ENCODE measurements around the gene CCNA2. TPM values are rescaled to one million over a fixed set of nuclear protein-coding genes. Genes with fewer than 3 reads are reported as not detected.

CCNA2 gene
- total RNA-seq (2022; extraction: Qiagen RNA extraction; ENCODE audit: low read depth): 35.5 to 49.8 TPM (median 43.8 TPM) in 5 replicates

DNA sequence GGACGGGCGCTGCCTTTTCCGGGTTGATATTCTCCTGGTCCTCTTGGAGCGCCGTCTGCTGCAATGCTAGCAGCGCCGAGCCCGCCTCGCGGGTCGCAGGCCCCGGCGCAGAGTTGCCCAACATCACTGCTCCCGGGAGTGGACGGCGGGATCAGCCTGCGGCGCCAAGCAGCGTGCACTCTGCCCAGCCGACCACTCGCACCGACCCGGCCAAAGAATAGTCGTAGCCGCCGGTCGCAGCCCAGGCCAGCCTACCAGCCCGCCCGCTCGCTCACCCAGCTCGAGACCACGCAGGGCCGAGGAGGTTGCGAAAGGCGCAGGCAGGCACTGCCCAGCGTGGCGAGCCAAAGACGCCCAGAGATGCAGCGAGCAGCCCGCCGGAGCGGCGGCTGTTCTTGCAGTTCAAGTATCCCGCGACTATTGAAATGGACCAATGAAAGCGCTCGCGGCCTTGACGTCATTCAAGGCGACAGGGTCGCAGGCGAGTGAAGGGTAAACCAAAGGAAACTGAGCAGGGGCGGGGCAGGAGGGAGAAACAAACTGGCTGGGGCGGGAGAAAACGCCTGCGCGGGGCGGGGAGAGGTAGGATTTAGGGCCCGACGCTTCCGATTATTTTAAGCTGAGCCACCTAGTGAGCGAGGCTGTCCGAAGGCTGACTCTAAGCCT, at the start of gene CCNA2:
Gene CCNA2 (minus strand): TSS at position 379 of the 666 bp plus-strand sequence. CDS start 255 bp downstream, at position 124.

GRCh38 chr4:121869841-121870822, 46.4 kb upstream of the CCNA2 start, which contains the start of gene BBS7:
BBS7 (minus strand) TSS chr4:121870474; CDS start chr4:121870313, 161 bp downstream.

DNA sequence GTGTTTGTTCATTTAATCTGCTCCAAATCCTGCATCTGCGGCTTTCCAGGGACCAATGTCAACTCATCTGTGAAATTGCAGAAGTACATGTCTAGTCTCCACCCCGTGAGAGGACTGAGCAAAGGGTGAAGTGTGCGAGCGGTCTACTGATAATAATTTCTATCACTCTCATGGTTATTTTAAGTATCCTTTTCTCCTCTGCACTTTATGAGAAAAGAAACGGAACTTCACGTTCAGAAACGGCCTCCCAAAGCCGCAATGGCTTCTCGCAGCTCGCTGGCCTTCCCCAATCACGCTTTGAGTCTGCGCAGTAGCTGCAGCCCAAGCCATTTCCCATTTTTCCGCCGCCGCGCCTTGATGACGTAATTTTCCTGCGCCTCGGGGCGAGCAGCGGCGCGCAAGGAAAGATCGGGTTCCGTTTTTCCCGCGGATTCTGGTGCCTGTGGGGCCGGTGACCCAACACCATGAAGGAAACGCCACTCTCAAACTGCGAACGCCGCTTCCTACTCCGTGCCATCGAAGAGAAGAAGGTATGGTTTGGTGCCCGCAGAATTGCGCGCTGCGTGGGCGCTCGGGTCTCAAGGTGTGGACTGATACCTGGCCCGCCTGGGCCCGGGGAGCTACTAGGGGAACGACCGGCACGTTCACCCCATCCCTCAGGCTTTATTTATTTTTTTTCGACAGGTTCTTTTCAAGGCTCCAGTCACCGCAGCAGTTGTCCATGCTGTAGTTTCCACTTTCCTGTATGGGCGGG, 22.5 kb downstream of the CCNA2 start, which contains the start of gene EXOSC9:
Gene EXOSC9 (plus strand): TSS at position 363 of the 754 bp plus-strand sequence. CDS start 102 bp downstream, at position 465.

Other genes starting within 250 kb of the CCNA2 start
- gene ANXA5, start 126.9 kb downstream of the CCNA2 start, total RNA-seq (2022; extraction: Qiagen RNA extraction; ENCODE audit: low read depth): 526 to 633 TPM (median 553 TPM) in 5 replicates
- 0.23 to 0.49 TPM (median 0.28 TPM) in 5 replicates for gene SMIM43, start 58.7 kb downstream of the CCNA2 start, total RNA-seq (2022; extraction: Qiagen RNA extraction; ENCODE audit: low read depth)
- gene EXOSC9, start 22.6 kb downstream of the CCNA2 start, total RNA-seq (2022; extraction: Qiagen RNA extraction; ENCODE audit: low read depth): 28.6 to 34.2 TPM (median 29.6 TPM) in 5 replicates
- gene BBS7, start 46.6 kb upstream of the CCNA2 start, total RNA-seq (2022; extraction: Qiagen RNA extraction; ENCODE audit: low read depth): 11.6 to 15.2 TPM (median 13.1 TPM) in 5 replicates
- gene TRPC3, start 128.2 kb upstream of the CCNA2 start, total RNA-seq (2022; extraction: Qiagen RNA extraction; ENCODE audit: low read depth): 0.05 to 0.11 TPM (median 0.06 TPM) in 4 of 5 replicates, not detected in the other